WERI-Rb-1 (cell line): ENCODE data around the gene RGL1.

ENCODE experiments used
- DNase-seq: peaks from one replicate; pipeline ENCODE4 v3.0.0-alpha.2; 2020
- H3K27ac ChIP-seq: fragments of 250-450 bp; sonication (Bioruptor Pico); 2 replicates; pipeline ENCODE4 v1.5.1; 2020; ENCODE audit warnings: mild to moderate bottlenecking, moderate library complexity
- H3K27me3 ChIP-seq: fragments of 250-450 bp; sonication (Bioruptor Pico); 2 replicates; pipeline ENCODE4 v1.5.1; 2021; ENCODE audit warnings: mild to moderate bottlenecking, low read depth, moderate library complexity; ENCODE audit not compliant: insufficient read depth, severe bottlenecking
- H3K36me3 ChIP-seq: fragments of 250-450 bp; sonication (Bioruptor Pico); 2 replicates; pipeline ENCODE4 v1.5.1; 2020; ENCODE audit warnings: mild to moderate bottlenecking, moderate library complexity
- H3K4me3 ChIP-seq: 2 replicates; pipeline ENCODE4 v1.5.1; 2011; ENCODE audit warnings: low read depth, mild to moderate bottlenecking, control low read depth, low read length
- H3K9me3 ChIP-seq: fragments of 250-450 bp; sonication (Bioruptor Pico); 2 replicates; pipeline ENCODE4 v1.5.1; 2021; ENCODE audit warnings: mild to moderate bottlenecking, moderate library complexity; ENCODE audit not compliant: severe bottlenecking
- CTCF ChIP-seq: IDR thresholded peaks from 2 replicates; pipeline ENCODE4 v1.5.1; 2011; ENCODE audit warnings: low read depth, mild to moderate bottlenecking, control low read depth, inconsistent platforms, low read length

The RGL1 gene

GRCh38 chr1:183933528-183934179 lies 128.7 kb downstream of the RGL1 start:
- Histone ChIP-seq H3K9me3 (no peaks in the 10 kb centered on the region), H3K27me3 (no peaks in the 10 kb centered on the region), H3K36me3 (no peaks in the 10 kb centered on the region), H3K4me3 (no peak overlapping the region), H3K27ac (no peak overlapping the region)
- TF ChIP-seq CTCF, result no peak
- no peak for DNase-seq

DNA sequence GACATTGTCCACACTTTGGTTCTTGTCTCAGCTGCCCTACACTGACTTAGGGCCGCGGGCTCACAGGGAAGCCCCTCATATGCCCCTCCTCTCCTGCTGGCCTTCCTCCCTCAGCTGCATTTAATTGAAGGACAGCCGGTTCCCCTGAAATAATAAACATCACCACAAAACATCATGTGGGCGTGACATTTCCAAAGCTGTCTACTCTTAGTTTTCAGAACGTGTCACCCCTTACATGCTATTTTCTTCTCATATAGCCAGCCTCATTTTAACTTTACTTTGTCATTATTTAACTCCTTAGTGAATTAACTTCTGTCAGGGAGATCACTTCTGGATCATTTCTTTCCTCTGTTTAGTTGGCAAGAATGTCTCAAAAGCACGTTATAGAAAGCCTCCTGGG lies 129.4 kb downstream of the RGL1 start:
- DNase-seq, result no peak
- H3K27ac ChIP-seq, result no peak overlapping the region
- TF ChIP-seq CTCF, result no peak

GRCh38 chr1:183936009-183936408 lies 131.1 kb downstream of the RGL1 start:
- no peak for TF ChIP-seq CTCF
- no peak overlapping the region for H3K4me3 ChIP-seq
- no peaks in the 10 kb centered on the region for H3K27me3 ChIP-seq
- H3K27ac ChIP-seq, result no peak overlapping the region
- H3K36me3 ChIP-seq, result no peaks in the 10 kb centered on the region
- no peak for DNase-seq
- H3K9me3 ChIP-seq, result no peaks in the 10 kb centered on the region

More for the DNA sequence above, 129.4 kb downstream of the RGL1 start:
- no peaks in the 10 kb centered on the region for H3K36me3 ChIP-seq
- H3K9me3 ChIP-seq, result no peaks in the 10 kb centered on the region
- no peak overlapping the region for H3K4me3 ChIP-seq
- no peaks in the 10 kb centered on the region for H3K27me3 ChIP-seq

- no peaks in the 10 kb centered on the region for H3K27me3 ChIP-seq
- TF ChIP-seq CTCF, result no peak
- no peaks in the 10 kb centered on the region for H3K9me3 ChIP-seq
- H3K27ac ChIP-seq, result no peak overlapping the region
- DNase-seq, result no peak
- H3K36me3 ChIP-seq, result no peaks in the 10 kb centered on the region
- no peak overlapping the region for H3K4me3 ChIP-seq
These were observed 131.9 kb downstream of the RGL1 start for GRCh38 chr1:183936791-183937190.

DNA sequence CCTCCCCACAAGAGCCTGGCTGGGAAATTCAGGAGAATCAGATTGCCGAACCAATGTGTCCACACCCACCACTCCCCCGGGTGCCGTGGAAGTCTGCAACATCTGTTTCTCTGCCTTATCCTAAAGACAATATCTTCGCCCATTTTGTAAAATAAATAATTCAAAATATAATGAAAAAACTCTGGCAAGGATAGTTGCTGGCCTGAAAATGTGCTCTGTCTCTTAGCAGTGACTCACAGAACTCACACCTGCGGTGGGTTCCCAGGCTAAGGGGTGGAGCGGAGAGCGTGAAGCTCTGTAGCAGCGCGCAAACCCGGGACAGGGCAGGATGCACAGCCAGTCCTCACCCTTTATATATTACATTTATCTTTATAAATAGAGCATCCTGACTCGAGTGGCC lies 132.7 kb downstream of the RGL1 start:
- TF ChIP-seq CTCF, result no peak
- Histone ChIP-seq H3K4me3 (no peak overlapping the region), H3K27me3 (no peaks in the 10 kb centered on the region), H3K27ac (no peak overlapping the region), H3K36me3 (no peaks in the 10 kb centered on the region), H3K9me3 (no peaks in the 10 kb centered on the region)
- no peak for DNase-seq

DNA sequence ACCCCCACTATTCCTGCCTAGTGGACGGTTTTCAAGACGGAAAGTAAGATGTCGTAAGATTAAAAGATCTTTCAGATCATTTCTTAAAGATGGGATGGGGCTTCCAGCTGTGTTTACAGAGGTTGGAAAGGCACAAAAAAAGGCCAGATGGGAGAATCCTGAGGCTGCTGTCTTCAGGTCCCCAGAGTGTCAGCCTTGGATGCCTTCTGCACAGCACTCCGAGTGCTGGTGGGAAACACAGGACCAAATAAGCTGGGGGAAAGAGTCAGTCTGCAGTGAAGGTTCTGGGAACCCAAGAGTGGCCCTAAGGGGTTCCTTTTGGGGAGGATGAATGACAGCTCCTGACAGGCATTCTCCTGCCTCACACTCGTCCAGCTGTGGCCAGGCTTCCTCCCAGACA lies 136.1 kb downstream of the RGL1 start:
- Histone ChIP-seq H3K27me3 (no peaks in the 10 kb centered on the region), H3K27ac (no peak overlapping the region), H3K9me3 (no peaks in the 10 kb centered on the region), H3K36me3 (no peaks in the 10 kb centered on the region), H3K4me3 (no peak overlapping the region)
- TF ChIP-seq CTCF, result no peak
- no peak for DNase-seq
